ENCODE results near the gene CDH13.

Gene CDH13

GRCh38 chr16:82751020-82751419 lies 124.3 kb downstream of the CDH13 start:
- DNase-seq, result no peak

GRCh38 chr16:82752172-82752571 lies 125.4 kb downstream of the CDH13 start:
- no peak for DNase-seq

GRCh38 chr16:82753821-82754220 lies 127.1 kb downstream of the CDH13 start:
- no peak for DNase-seq

- DNase-seq, result no peak
Observed at GRCh38 chr16:82754716-82755513, 128.1 kb downstream of the CDH13 start.

- no peak for DNase-seq
Observed at GRCh38 chr16:82755570-82756282, 129.0 kb downstream of the CDH13 start.

- peak; percentile 10 for DNase-seq
Observed at GRCh38 chr16:82756283-82756599, 129.5 kb downstream of the CDH13 start.

GRCh38 chr16:82758406-82758805 lies 131.6 kb downstream of the CDH13 start:
- no peak for DNase-seq

GRCh38 chr16:82758904-82759303 lies 132.1 kb downstream of the CDH13 start:
- no peak for DNase-seq

GRCh38 chr16:82761236-82761635 lies 134.5 kb downstream of the CDH13 start:
- peak; percentile 7 for DNase-seq

GRCh38 chr16:82761858-82762257 lies 135.1 kb downstream of the CDH13 start:
- peak; percentile 37 for DNase-seq

GRCh38 chr16:82763371-82763770 lies 136.6 kb downstream of the CDH13 start:
- no peak for DNase-seq

- DNase-seq, result no peak
Observed at GRCh38 chr16:82767198-82767597, 140.4 kb downstream of the CDH13 start.

- DNase-seq, result no peak
Observed at GRCh38 chr16:82767808-82768207, 141.0 kb downstream of the CDH13 start.

- DNase-seq, result no peak
Observed at GRCh38 chr16:82769845-82770244, 143.1 kb downstream of the CDH13 start.

- DNase-seq, result no peak
Observed at GRCh38 chr16:82772215-82772614, 145.4 kb downstream of the CDH13 start.

- no peak for DNase-seq
Observed at GRCh38 chr16:82773018-82773417, 146.2 kb downstream of the CDH13 start.

GRCh38 chr16:82776470-82777146 lies 149.8 kb downstream of the CDH13 start:
- no peak for DNase-seq

- no peak for DNase-seq
Observed at GRCh38 chr16:82782715-82783251, 156.0 kb downstream of the CDH13 start.

- DNase-seq, result no peak
Observed at GRCh38 chr16:82783933-82784572, 157.3 kb downstream of the CDH13 start.

- no peak for DNase-seq
Observed at GRCh38 chr16:82784573-82784968, 157.8 kb downstream of the CDH13 start.

- no peak for DNase-seq
Observed at GRCh38 chr16:82788225-82788624, 161.5 kb downstream of the CDH13 start.

GRCh38 chr16:82788919-82789318 lies 162.2 kb downstream of the CDH13 start:
- no peak for DNase-seq

- DNase-seq, result no peak
Observed at GRCh38 chr16:82792693-82793092, 165.9 kb downstream of the CDH13 start.

All from kidney glomerular epithelial cell (primary cell).